Measurements from ENCODE around the gene GET4. TPM values are rescaled to one million over a fixed set of nuclear protein-coding genes. Genes with fewer than 3 reads are reported as not detected.

Gene GET4
- total RNA-seq, 4 donors from 2014 or later = 24.6 to 40.8 (median 30.0) TPM

GRCh38 chr7:919924-920341 is 43.6 kb downstream of the GET4 start:
- peaks cover 0 to 11% (median 0%) of the 10 kb centered on the region in 3 donors for H3K27me3 ChIP-seq
- no peaks in the 10 kb centered on the region for H3K36me3 ChIP-seq
- DNase-seq (peak in 1 of 2 donors; percentile 3), ATAC-seq (no peak)
- H3K9me3 ChIP-seq = no peaks in the 10 kb centered on the region
- in situ Hi-C loops (cut with MboI; ENCODE audit: low sequenced_read_pairs in 4 of 4) = no loop called here
- H3K4me3 ChIP-seq = no peak overlapping the region
- H3K27ac ChIP-seq = no peak overlapping the region
- TF ChIP-seq POLR2A (IDR thresholded peaks at IDR 0.05) = no peak
- no peak for TF ChIP-seq CTCF (IDR thresholded peaks at IDR 0.05 in 4 of 5, conservative IDR thresholded peaks at IDR 0.05 in 1 of 5)
- intact Hi-C loops (cut with DNase I; ENCODE audit: low total_unique reads) = no loop called here
- H3K4me1 ChIP-seq = no peaks in the 10 kb centered on the region

GRCh38 chr7:920351-921070 is 44.2 kb downstream of the GET4 start:
- DNase-seq (peak in 1 of 2 donors; percentile 8), ATAC-seq (no peak)
- no peaks in the 10 kb centered on the region for H3K9me3 ChIP-seq
- in situ Hi-C loops (cut with MboI; ENCODE audit: low sequenced_read_pairs in 4 of 4) = no loop called here
- intact Hi-C loops (cut with DNase I; ENCODE audit: low total_unique reads) = no loop called here
- no peak overlapping the region for H3K4me3 ChIP-seq
- H3K4me1 ChIP-seq = no peaks in the 10 kb centered on the region
- no peak for TF ChIP-seq CTCF (IDR thresholded peaks at IDR 0.05 in 4 of 5, conservative IDR thresholded peaks at IDR 0.05 in 1 of 5)
- no peak for TF ChIP-seq POLR2A (IDR thresholded peaks at IDR 0.05)
- H3K27ac ChIP-seq = no peak overlapping the region
- no peaks in the 10 kb centered on the region for H3K36me3 ChIP-seq
- peaks cover 0 to 11% (median 0%) of the 10 kb centered on the region in 3 donors for H3K27me3 ChIP-seq

- no peak overlapping the region for H3K4me3 ChIP-seq
- H3K9me3 ChIP-seq = no peaks in the 10 kb centered on the region
- TF ChIP-seq POLR2A (IDR thresholded peaks at IDR 0.05) (no peak), CTCF (IDR thresholded peaks at IDR 0.05 in 4 of 5, conservative IDR thresholded peaks at IDR 0.05 in 1 of 5) (no peak)
- in situ Hi-C loops (cut with MboI; ENCODE audit: low sequenced_read_pairs in 4 of 4) = no loop called here
- no peaks in the 10 kb centered on the region for H3K4me1 ChIP-seq
- H3K27me3 ChIP-seq = peaks cover 0 to 11% (median 0%) of the 10 kb centered on the region in 3 donors
- ATAC-seq (no peak), DNase-seq (no peak)
- H3K27ac ChIP-seq = no peak overlapping the region
- intact Hi-C loops (cut with DNase I; ENCODE audit: low total_unique reads) = no loop called here
- H3K36me3 ChIP-seq = no peaks in the 10 kb centered on the region
These were observed 44.7 kb downstream of the GET4 start for GRCh38 chr7:921071-921461.

GRCh38 chr7:921581-922333 is 45.4 kb downstream of the GET4 start:
- Histone ChIP-seq H3K36me3 (no peaks in the 10 kb centered on the region), H3K27ac (no peak overlapping the region), H3K9me3 (no peaks in the 10 kb centered on the region), H3K4me3 (no peak overlapping the region), H3K27me3 (peaks cover 0 to 11% (median 0%) of the 10 kb centered on the region in 3 donors), H3K4me1 (no peaks in the 10 kb centered on the region)
- TF ChIP-seq POLR2A (IDR thresholded peaks at IDR 0.05) (no peak), CTCF (IDR thresholded peaks at IDR 0.05 in 4 of 5, conservative IDR thresholded peaks at IDR 0.05 in 1 of 5) (no peak)
- ATAC-seq (no peak), DNase-seq (peak in 1 of 2 donors; percentile 9)
- in situ Hi-C loops (cut with MboI; ENCODE audit: low sequenced_read_pairs in 4 of 4) = no loop called here
- intact Hi-C loops (cut with DNase I; ENCODE audit: low total_unique reads) = no loop called here
